HG03342 (cell line): ENCODE results near the gene PI4K2A.

Experiments
- ATAC-seq: cut with Tn5 transposase; IDR thresholded peaks from one replicate; pipeline ENCODE4 v1.9.1; 2021; ENCODE audit warnings: mild to moderate bottlenecking, moderate library complexity; ENCODE audit not compliant: unreplicated experiment

The PI4K2A gene

GRCh38 chr10:97640174-97640867 lies at the start of gene PI4K2A:
TSS of gene PI4K2A (plus strand) at chr10:97640671. CDS start at chr10:97640743, 72 bp downstream.
- peak; percentile 98 for ATAC-seq

- ATAC-seq = no peak
These were observed 49.5 kb upstream of the PI4K2A start for GRCh38 chr10:97590748-97591495.

- ATAC-seq = no peak
These were observed 47.0 kb upstream of the PI4K2A start for GRCh38 chr10:97593421-97593820.

- ATAC-seq = no peak
These were observed 44.1 kb upstream of the PI4K2A start for GRCh38 chr10:97596101-97597082.

GRCh38 chr10:97597778-97598177 lies 42.7 kb upstream of the PI4K2A start:
- ATAC-seq = no peak

GRCh38 chr10:97598407-97599271 lies 41.8 kb upstream of the PI4K2A start:
- ATAC-seq = no peak

- no peak for ATAC-seq
These were observed 41.2 kb upstream of the PI4K2A start for GRCh38 chr10:97599272-97599619.

- no peak for ATAC-seq
These were observed 39.9 kb upstream of the PI4K2A start for GRCh38 chr10:97600616-97601015.

GRCh38 chr10:97601268-97602215 lies 38.9 kb upstream of the PI4K2A start:
- ATAC-seq = no peak

- no peak for ATAC-seq
These were observed 33.3 kb upstream of the PI4K2A start for GRCh38 chr10:97607095-97607636.

GRCh38 chr10:97608991-97609561 lies 31.4 kb upstream of the PI4K2A start:
- no peak for ATAC-seq

- no peak for ATAC-seq
These were observed 29.0 kb upstream of the PI4K2A start for GRCh38 chr10:97611473-97611872.

- no peak for ATAC-seq
These were observed 28.1 kb upstream of the PI4K2A start for GRCh38 chr10:97612386-97612785.

GRCh38 chr10:97618285-97618684 lies 22.2 kb upstream of the PI4K2A start:
- ATAC-seq = no peak

- ATAC-seq = no peak
These were observed 21.7 kb upstream of the PI4K2A start for GRCh38 chr10:97618733-97619132.

- ATAC-seq = no peak
These were observed 17.2 kb upstream of the PI4K2A start for GRCh38 chr10:97623277-97623676.

GRCh38 chr10:97627731-97628130 lies 12.7 kb upstream of the PI4K2A start:
- no peak for ATAC-seq

GRCh38 chr10:97628228-97628627 lies 12.2 kb upstream of the PI4K2A start:
- ATAC-seq = no peak

GRCh38 chr10:97629289-97629688 lies 11.2 kb upstream of the PI4K2A start:
- no peak for ATAC-seq
